MM.1S (cell line): ENCODE data around the gene DRAM2.

Experiments
- DNase-seq: peaks from one replicate; pipeline ENCODE4 v3.0.0-alpha.2; 2015
- H2AFZ ChIP-seq: fragments of 300-600 bp; sonication (generic); 2 replicates; pipeline ENCODE4 v1.6.0; 2016; ENCODE audit warnings: antibody characterized with exemption, low read length
- H3F3A ChIP-seq: fragments of 300-600 bp; sonication (generic); 2 replicates; pipeline ENCODE4 v1.6.1; 2016; ENCODE audit warnings: mild to moderate bottlenecking, antibody characterized with exemption, low read length, moderate library complexity, mixed read lengths; ENCODE audit not compliant: insufficient read depth
- H3K27ac ChIP-seq: fragments of 300-600 bp; sonication (generic); 2 replicates; pipeline ENCODE4 v1.5.1; 2016; ENCODE audit warnings: mild to moderate bottlenecking, low read length
- H3K27me3 ChIP-seq: fragments of 300-600 bp; sonication (generic); replicated peaks from 2 replicates; pipeline ENCODE4 v1.6.0; 2016; ENCODE audit warnings: low read length; ENCODE audit not compliant: insufficient read depth
- H3K36me3 ChIP-seq: fragments of 300-600 bp; sonication (generic); replicated peaks from 2 replicates; pipeline ENCODE4 v1.6.1; 2016; ENCODE audit warnings: mild to moderate bottlenecking, low read length, mixed read lengths; ENCODE audit not compliant: insufficient read depth
- H3K4me1 ChIP-seq: fragments of 300-600 bp; sonication (generic); 2 replicates; pipeline ENCODE4 v1.6.1; 2016; ENCODE audit warnings: low read length, mixed read lengths
- H3K4me2 ChIP-seq: fragments of 300-600 bp; sonication (generic); 2 replicates; pipeline ENCODE4 v1.6.0; 2016; ENCODE audit warnings: low read depth, low read length
- H3K4me3 ChIP-seq: fragments of 300-600 bp; sonication (generic); 2 replicates; pipeline ENCODE4 v1.5.1; 2016; ENCODE audit warnings: low read length, mixed read lengths
- H3K79me2 ChIP-seq: fragments of 300-600 bp; sonication (generic); 2 replicates; pipeline ENCODE4 v1.6.1; 2016; ENCODE audit warnings: mixed run types, low read length, mixed read lengths
- H3K9ac ChIP-seq: fragments of 300-600 bp; sonication (generic); 2 replicates; pipeline ENCODE4 v1.6.1; 2016; ENCODE audit warnings: low read length, mixed read lengths
- H3K9me2 ChIP-seq: fragments of 300-600 bp; sonication (generic); replicated peaks from 2 replicates; pipeline ENCODE4 v1.6.1; 2016; ENCODE audit warnings: mild to moderate bottlenecking, low read length, mixed read lengths; ENCODE audit not compliant: insufficient read depth
- H3K9me3 ChIP-seq: fragments of 300-600 bp; sonication (generic); replicated peaks from 2 replicates; pipeline ENCODE4 v1.6.1; 2016; ENCODE audit warnings: mild to moderate bottlenecking, low read length, mixed read lengths; ENCODE audit not compliant: insufficient read depth
- H4K20me1 ChIP-seq: fragments of 300-600 bp; sonication (generic); 2 replicates; pipeline ENCODE4 v1.6.1; 2016; ENCODE audit warnings: mild to moderate bottlenecking, low read length, moderate library complexity, mixed read lengths; ENCODE audit not compliant: insufficient read depth
- CTCF ChIP-seq: fragments of 300-600 bp; sonication (generic); IDR thresholded peaks from 2 replicates; pipeline ENCODE4 v1.5.1; 2016; ENCODE audit warnings: antibody characterized with exemption, low read length, mixed read lengths
- EZH2 ChIP-seq: fragments of 300-600 bp; sonication (generic); optimal IDR thresholded peaks from 2 replicates; pipeline ENCODE3; 2017; ENCODE audit warnings: low read depth, mild to moderate bottlenecking, antibody characterized with exemption, low read length, mixed read lengths
- EZH2phosphoT487 ChIP-seq: fragments of 300-600 bp; sonication (generic); IDR thresholded peaks from 2 replicates; pipeline ENCODE4 v1.6.1; 2018; ENCODE audit warnings: antibody characterized with exemption, low read length

Gene DRAM2

GRCh38 chr1:111145963-111146768 is 6.3 kb upstream of the DRAM2 start:
- no peaks in the 10 kb centered on the region for H3K9me2 ChIP-seq
- no peak for TF ChIP-seq EZH2
- no peak for TF ChIP-seq CTCF
- no peak for TF ChIP-seq EZH2phosphoT487
- no peaks in the 10 kb centered on the region for H3K27me3 ChIP-seq
- peaks cover 52% of the 10 kb centered on the region for H3K79me2 ChIP-seq
- no peak for DNase-seq
- H3K9ac ChIP-seq = no peak overlapping the region
- H3K4me3 ChIP-seq = no peak overlapping the region
- no peak overlapping the region for H3K4me2 ChIP-seq
- no peak overlapping the region for H2AFZ ChIP-seq
- no peak overlapping the region for H3K27ac ChIP-seq
- H3K36me3 ChIP-seq = no peaks in the 10 kb centered on the region
- H4K20me1 ChIP-seq = no peaks in the 10 kb centered on the region
- no peaks in the 10 kb centered on the region for H3K4me1 ChIP-seq
- no peaks in the 10 kb centered on the region for H3F3A ChIP-seq
- H3K9me3 ChIP-seq = no peaks in the 10 kb centered on the region

GRCh38 chr1:111145542-111145941 is 5.6 kb upstream of the DRAM2 start:
- no peak for TF ChIP-seq CTCF
- Histone ChIP-seq H3K9me3 (no peaks in the 10 kb centered on the region), H3K27me3 (no peaks in the 10 kb centered on the region), H3K79me2 (peaks cover 59% of the 10 kb centered on the region), H3K4me2 (no peak overlapping the region), H3K9ac (no peak overlapping the region), H3K4me1 (no peaks in the 10 kb centered on the region), H3K27ac (no peak overlapping the region), H4K20me1 (no peaks in the 10 kb centered on the region), H3K4me3 (no peak overlapping the region), H3K9me2 (no peaks in the 10 kb centered on the region), H3K36me3 (no peaks in the 10 kb centered on the region), H2AFZ (no peak overlapping the region), H3F3A (no peaks in the 10 kb centered on the region)
- DNase-seq = no peak

GRCh38 chr1:111142356-111142975 is 2.6 kb upstream of the DRAM2 start:
- H3K9ac ChIP-seq = no peak overlapping the region
- no peaks in the 10 kb centered on the region for H3F3A ChIP-seq
- H3K4me3 ChIP-seq = no peak overlapping the region

More at GRCh38 chr1:111142356-111142975, 2.6 kb upstream of the DRAM2 start:
- Histone ChIP-seq H3K4me1 (no peaks in the 10 kb centered on the region), H3K9me3 (no peaks in the 10 kb centered on the region), H3K9me2 (no peaks in the 10 kb centered on the region), H4K20me1 (no peaks in the 10 kb centered on the region), H3K36me3 (no peaks in the 10 kb centered on the region), H3K27me3 (no peaks in the 10 kb centered on the region), H3K27ac (no peak overlapping the region), H2AFZ (no peak overlapping the region), H3K79me2 (peaks cover 63% of the 10 kb centered on the region), H3K4me2 (no peak overlapping the region)
- no peak for TF ChIP-seq CTCF
- DNase-seq = no peak
